ENCODE measurements around the gene PRKD2. TPM values are rescaled to one million over a fixed set of nuclear protein-coding genes. Genes with fewer than 3 reads are reported as not detected.

PRKD2 gene
- total and polyA plus RNA-seq, 2 experiments from 2014 or later: 24.7 to 25.5 TPM

DNA sequence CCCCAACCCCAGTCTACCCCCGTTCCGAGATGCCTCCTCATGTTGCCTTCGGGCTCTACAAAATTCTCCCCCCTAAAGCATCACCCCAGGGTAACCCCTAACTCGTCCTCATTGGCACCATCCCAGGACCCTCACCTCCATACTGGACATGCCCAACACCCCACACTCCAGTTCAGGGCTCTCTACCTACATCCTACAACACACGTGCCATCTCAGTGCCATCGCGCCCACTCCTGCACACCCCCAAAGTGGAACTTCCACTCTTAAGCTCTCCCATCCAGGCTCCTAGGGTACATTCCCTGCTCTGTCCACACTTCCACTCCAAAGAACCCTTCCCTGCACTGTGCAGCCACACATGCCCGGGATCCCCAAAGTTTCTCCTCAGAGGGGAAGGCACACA lies 28.1 kb upstream of the PRKD2 start:
- DNase-seq (ENCODE audit: low read depth in 1 of 2, low spot score in 1 of 2): no peak
- Histone ChIP-seq H3K4me3 (peak overlapping the region; percentile 100), H3K4me1 (ENCODE audit: low read depth) (no peaks in the 10 kb centered on the region), H3K9me3 (ENCODE audit: low read depth) (no peaks in the 10 kb centered on the region), H3K27ac (no peak overlapping the region), H3K36me3 (peaks cover 4% of the 10 kb centered on the region), H3K27me3 (no peaks in the 10 kb centered on the region)
- no peak for TF ChIP-seq CTCF (IDR thresholded peaks at IDR 0.05; ENCODE audit: low read depth, low read length)

GRCh38 chr19:46744005-46744691 lies 27.2 kb upstream of the PRKD2 start:
- peaks cover 4% of the 10 kb centered on the region for H3K36me3 ChIP-seq
- peaks cover 8% of the 10 kb centered on the region for H3K4me1 ChIP-seq (ENCODE audit: low read depth)
- no peaks in the 10 kb centered on the region for H3K9me3 ChIP-seq (ENCODE audit: low read depth)
- H3K27ac ChIP-seq: no peak overlapping the region
- H3K27me3 ChIP-seq: no peaks in the 10 kb centered on the region
- H3K4me3 ChIP-seq: no peak overlapping the region
- DNase-seq (ENCODE audit: low read depth in 1 of 2, low spot score in 1 of 2): no peak
- TF ChIP-seq CTCF (IDR thresholded peaks at IDR 0.05; ENCODE audit: low read depth, low read length): no peak

GRCh38 chr19:46742926-46743480 lies 26.1 kb upstream of the PRKD2 start:
- Histone ChIP-seq H3K36me3 (no peaks in the 10 kb centered on the region), H3K9me3 (ENCODE audit: low read depth) (no peaks in the 10 kb centered on the region), H3K27ac (no peak overlapping the region), H3K4me1 (ENCODE audit: low read depth) (peaks cover 14% of the 10 kb centered on the region), H3K4me3 (no peak overlapping the region), H3K27me3 (no peaks in the 10 kb centered on the region)
- no peak for TF ChIP-seq CTCF (IDR thresholded peaks at IDR 0.05; ENCODE audit: low read depth, low read length)
- DNase-seq (ENCODE audit: low read depth in 1 of 2, low spot score in 1 of 2): no peak

DNA sequence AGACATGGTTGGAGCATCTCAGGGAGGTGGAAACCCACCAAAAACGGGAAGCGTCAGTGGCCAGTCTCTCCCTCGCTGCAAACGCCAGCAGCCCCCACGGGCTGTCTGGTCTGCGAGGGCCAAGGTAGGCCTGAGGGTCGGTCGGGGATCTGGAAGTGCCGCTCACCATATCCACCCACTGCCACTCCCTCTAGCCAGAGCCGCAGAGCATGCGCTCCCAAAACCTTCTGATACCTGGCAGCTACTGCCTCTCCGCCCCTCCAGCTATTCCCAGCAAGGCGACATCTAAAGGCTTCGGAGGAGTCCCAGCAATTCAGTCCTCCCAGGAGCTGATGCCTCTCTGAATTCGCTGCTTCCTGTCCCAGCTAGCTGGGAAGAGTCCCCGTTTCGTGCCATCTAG lies 24.5 kb upstream of the PRKD2 start:
- Histone ChIP-seq H3K4me1 (ENCODE audit: low read depth) (peaks cover 14% of the 10 kb centered on the region), H3K9me3 (ENCODE audit: low read depth) (no peaks in the 10 kb centered on the region), H3K4me3 (no peak overlapping the region), H3K27ac (no peak overlapping the region), H3K27me3 (no peaks in the 10 kb centered on the region), H3K36me3 (peaks cover 4% of the 10 kb centered on the region)
- TF ChIP-seq CTCF (IDR thresholded peaks at IDR 0.05; ENCODE audit: low read depth, low read length): no peak
- no peak for DNase-seq (ENCODE audit: low read depth in 1 of 2, low spot score in 1 of 2)

DNA sequence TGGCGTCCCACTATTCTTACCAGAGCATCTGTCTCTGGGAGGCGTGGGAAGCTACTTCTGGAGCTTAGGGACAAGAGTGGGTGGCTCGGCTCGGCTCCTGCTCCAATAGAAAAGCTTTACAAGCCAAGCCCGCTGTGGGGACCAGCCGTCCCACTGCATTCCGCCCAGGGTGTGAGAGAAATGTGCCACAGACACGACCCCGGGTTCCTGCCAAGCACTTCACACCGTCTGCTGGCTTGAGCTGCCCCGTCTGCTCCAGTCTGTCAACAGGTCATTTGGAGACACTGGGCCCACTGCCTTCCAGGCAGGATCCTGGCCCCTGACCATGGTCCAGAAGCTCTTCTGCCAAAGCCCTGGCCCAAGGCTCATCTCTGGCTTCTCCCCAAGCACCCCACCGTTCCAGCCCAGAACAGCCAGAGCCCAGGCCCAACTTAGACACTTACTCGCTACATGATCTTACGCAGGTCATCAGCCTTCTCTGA lies 22.4 kb upstream of the PRKD2 start:
- H3K4me3 ChIP-seq: no peak overlapping the region
- H3K27me3 ChIP-seq: no peaks in the 10 kb centered on the region
- H3K27ac ChIP-seq: peak overlapping the region; percentile 38
- H3K4me1 ChIP-seq (ENCODE audit: low read depth): peaks cover 14% of the 10 kb centered on the region
- H3K36me3 ChIP-seq: peaks cover 13% of the 10 kb centered on the region
- no peak for TF ChIP-seq CTCF (IDR thresholded peaks at IDR 0.05; ENCODE audit: low read depth, low read length)
- H3K9me3 ChIP-seq (ENCODE audit: low read depth): no peaks in the 10 kb centered on the region
- DNase-seq (ENCODE audit: low read depth in 1 of 2, low spot score in 1 of 2): peak in 1 of 2 donors; percentile 70
